ENCODE results near the gene ZDBF2. TPM values are rescaled to one million over a fixed set of nuclear protein-coding genes. Genes with fewer than 3 reads are reported as not detected.
"Not testable (repeated sequence)": the region's sequence is repeated elsewhere in the genome, so short reads cannot be mapped to it uniquely, and the experiment has no call there.

The ZDBF2 gene
- polyA plus RNA-seq, 4 donors: 0.22 to 3.4 (median 0.63) TPM

DNA sequence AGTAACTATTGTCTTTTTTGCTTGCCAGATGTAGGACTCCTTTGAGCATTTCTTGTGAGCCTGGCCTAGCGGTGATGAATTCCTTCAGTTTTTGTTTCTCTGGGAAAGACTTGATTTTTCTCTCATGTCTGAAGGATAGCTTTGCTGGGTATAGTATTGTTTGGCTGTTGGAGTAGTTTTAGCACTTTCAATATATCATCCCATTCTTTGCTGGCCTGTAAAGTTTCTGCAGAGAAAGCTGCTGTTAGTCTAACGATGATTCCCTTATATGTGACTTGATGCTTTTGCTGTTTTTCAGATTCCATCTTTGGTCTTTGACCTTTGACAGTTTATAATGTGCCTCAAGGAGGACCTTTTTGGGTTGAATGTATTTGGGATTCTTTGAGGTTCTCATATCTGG is 12.7 kb downstream of the ZDBF2 start:
- peaks cover 0 to 2% (median 2%) of the 10 kb centered on the region in 3 donors for H3K36me3 ChIP-seq (ENCODE audit: control insufficient read depth in 3 of 3, insufficient read depth in 2 of 3, low read depth in 1 of 3, low read length in 3 of 3)
- no peak for FAIRE-seq
- no peak overlapping the region for H3K27ac ChIP-seq (ENCODE audit: low read depth in 1 of 3, low read length in 2 of 3)
- H3K4me1 ChIP-seq (ENCODE audit: control insufficient read depth in 3 of 3, insufficient read depth in 2 of 3, low read depth in 1 of 3, low read length in 2 of 3): no peaks in the 10 kb centered on the region
- no peak overlapping the region for H3K4me3 ChIP-seq (ENCODE audit: low read depth in 1 of 3, low read length in 3 of 3)
- WGBS, 3 donors: 94 to 98% (median 95%) methylated on average over 2 of the region's 2 CpGs
- H3K27me3 ChIP-seq (ENCODE audit: control insufficient read depth in 3 of 3, insufficient read depth in 3 of 3, low read length in 3 of 3): no peaks in the 10 kb centered on the region
- no peak for DNase-seq
- peaks cover 0 to 21% of the 10 kb centered on the region in 2 donors for H3K9me3 ChIP-seq (ENCODE audit: control insufficient read depth in 2 of 2, insufficient read depth in 1 of 2, low read depth in 1 of 2, low read length in 1 of 2)

DNA sequence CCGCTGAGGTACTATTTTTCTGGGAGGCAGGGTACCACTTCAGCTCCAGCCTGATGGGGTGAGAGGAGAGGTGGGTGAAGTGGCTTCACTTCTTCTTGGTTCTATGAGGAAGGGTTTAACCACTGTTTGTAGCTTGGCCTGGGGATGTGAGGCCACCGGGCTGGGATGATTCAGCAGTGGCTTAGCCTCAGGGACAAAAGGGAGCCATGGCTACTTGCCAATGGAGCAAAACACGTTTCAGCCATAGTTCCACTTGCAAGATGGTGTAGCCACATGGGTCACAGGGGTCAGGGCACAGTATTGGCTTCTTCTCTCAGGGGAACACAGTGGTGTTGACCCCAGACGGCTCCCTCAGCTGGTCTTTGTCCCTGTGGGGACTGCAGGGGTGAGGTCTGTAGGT is 14.9 kb downstream of the ZDBF2 start:
- DNase-seq: no peak
- no peak for FAIRE-seq
- Histone ChIP-seq H3K27ac (ENCODE audit: low read depth in 1 of 3, low read length in 2 of 3) (no peak overlapping the region), H3K9me3 (ENCODE audit: control insufficient read depth in 2 of 2, insufficient read depth in 1 of 2, low read depth in 1 of 2, low read length in 1 of 2) (peaks cover 0 to 21% of the 10 kb centered on the region in 2 donors), H3K36me3 (ENCODE audit: control insufficient read depth in 3 of 3, insufficient read depth in 2 of 3, low read depth in 1 of 3, low read length in 3 of 3) (peaks cover 0 to 2% (median 0%) of the 10 kb centered on the region in 3 donors), H3K27me3 (ENCODE audit: control insufficient read depth in 3 of 3, insufficient read depth in 3 of 3, low read length in 3 of 3) (no peaks in the 10 kb centered on the region), H3K4me1 (ENCODE audit: control insufficient read depth in 3 of 3, insufficient read depth in 2 of 3, low read depth in 1 of 3, low read length in 2 of 3) (no peaks in the 10 kb centered on the region), H3K4me3 (ENCODE audit: low read depth in 1 of 3, low read length in 3 of 3) (no peak overlapping the region)
- WGBS, 3 donors: 82 to 83% (median 82%) methylated on average over 4 of the region's 4 CpGs

DNA sequence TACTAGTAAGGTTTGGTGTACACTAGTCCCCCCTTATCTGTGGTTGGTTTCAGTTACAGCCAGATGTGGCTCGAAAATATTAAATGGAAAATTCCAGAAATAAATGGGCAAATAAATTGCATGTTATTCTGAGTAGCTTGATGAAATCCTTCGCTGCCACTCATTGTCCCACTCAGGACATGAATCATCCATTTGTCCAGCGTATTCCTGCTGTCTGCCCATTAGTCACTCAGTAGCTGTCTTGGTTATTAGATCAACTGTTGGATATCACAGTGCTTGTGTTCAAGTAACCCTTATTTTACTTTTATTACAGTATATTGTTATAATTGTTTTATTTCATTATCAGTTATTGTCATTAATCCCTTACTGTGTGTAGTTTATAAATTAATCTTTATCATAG is 21.7 kb downstream of the ZDBF2 start:
- Histone ChIP-seq H3K9me3 (ENCODE audit: control insufficient read depth in 2 of 2, insufficient read depth in 1 of 2, low read depth in 1 of 2, low read length in 1 of 2) (no peaks in the 10 kb centered on the region), H3K36me3 (ENCODE audit: control insufficient read depth in 3 of 3, insufficient read depth in 2 of 3, low read depth in 1 of 3, low read length in 3 of 3) (no peaks in the 10 kb centered on the region), H3K4me1 (ENCODE audit: control insufficient read depth in 3 of 3, insufficient read depth in 2 of 3, low read depth in 1 of 3, low read length in 2 of 3) (no peaks in the 10 kb centered on the region), H3K27me3 (ENCODE audit: control insufficient read depth in 3 of 3, insufficient read depth in 3 of 3, low read length in 3 of 3) (no peaks in the 10 kb centered on the region), H3K4me3 (ENCODE audit: low read depth in 1 of 3, low read length in 3 of 3) (no peak overlapping the region), H3K27ac (ENCODE audit: low read depth in 1 of 3, low read length in 2 of 3) (no peak overlapping the region)
- WGBS, 3 donors: 84 to 89% (median 87%) methylated on average over 3 of the region's 3 CpGs
- DNase-seq (no peak), FAIRE-seq (no peak)

DNA sequence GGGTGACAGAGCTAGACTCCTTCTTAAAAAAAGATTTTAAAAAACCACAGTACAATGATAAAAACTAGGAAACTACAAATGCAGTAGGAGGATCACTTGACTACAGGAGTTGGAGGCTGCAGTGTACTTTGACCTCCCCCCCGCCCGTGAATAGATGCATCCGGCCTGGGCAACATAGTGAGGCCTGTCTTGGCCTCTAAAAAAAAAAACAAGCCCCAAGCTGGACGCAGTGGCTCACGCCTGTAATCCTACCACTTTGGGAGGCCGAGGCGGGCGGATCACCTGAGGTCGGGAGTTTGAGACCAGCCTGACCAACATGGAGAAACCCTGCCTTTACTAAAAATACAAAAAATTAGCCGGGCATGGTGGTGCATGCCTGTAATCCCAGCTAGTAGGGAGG is 25.1 kb downstream of the ZDBF2 start:
- not testable (repeated sequence) for FAIRE-seq; H3K4me3 ChIP-seq (ENCODE audit: low read depth in 1 of 3, low read length in 3 of 3); DNase-seq; H3K36me3 ChIP-seq (ENCODE audit: control insufficient read depth in 3 of 3, insufficient read depth in 2 of 3, low read depth in 1 of 3, low read length in 3 of 3); H3K4me1 ChIP-seq (ENCODE audit: control insufficient read depth in 3 of 3, insufficient read depth in 2 of 3, low read depth in 1 of 3, low read length in 2 of 3); H3K27ac ChIP-seq (ENCODE audit: low read depth in 1 of 3, low read length in 2 of 3); H3K9me3 ChIP-seq (ENCODE audit: control insufficient read depth in 2 of 2, insufficient read depth in 1 of 2, low read depth in 1 of 2, low read length in 1 of 2); H3K27me3 ChIP-seq (ENCODE audit: control insufficient read depth in 3 of 3, insufficient read depth in 3 of 3, low read length in 3 of 3)
- 85 to 90% (median 88%) methylated on average over 10 of the region's 10 CpGs for WGBS, 3 donors

DNA sequence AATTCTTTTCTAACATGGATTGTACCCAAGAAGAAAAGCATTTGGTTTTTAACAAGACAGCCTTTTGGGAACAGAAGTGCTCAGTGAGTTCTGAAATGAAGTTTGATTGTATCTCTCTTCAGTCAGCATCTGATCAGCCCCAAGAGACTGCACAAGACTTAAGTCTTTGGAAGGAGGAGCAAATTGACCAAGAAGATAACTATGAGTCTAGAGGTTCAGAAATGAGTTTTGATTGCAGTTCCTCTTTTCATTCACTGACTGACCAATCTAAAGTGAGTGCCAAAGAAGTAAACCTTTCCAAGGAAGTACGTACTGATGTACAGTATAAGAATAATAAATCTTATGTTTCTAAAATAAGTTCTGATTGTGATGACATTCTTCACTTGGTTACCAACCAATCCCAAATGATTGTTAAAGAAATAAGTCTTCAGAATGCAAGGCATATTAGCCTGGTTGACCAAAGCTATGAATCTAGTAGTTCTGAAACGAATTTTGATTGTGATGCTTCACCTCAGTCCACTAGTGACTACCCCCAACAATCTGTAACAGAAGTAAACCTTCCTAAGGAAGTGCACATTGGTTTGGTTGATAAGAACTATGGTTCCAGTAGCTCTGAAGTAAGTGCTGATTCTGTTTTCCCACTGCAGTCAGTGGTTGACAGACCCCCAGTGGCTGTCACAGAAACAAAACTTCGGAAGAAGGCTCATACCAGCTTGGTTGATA is 31.2 kb downstream of the ZDBF2 start:
- no peak for FAIRE-seq
- WGBS, 3 donors: 63 to 76% (median 72%) methylated on average over 3 of the region's 3 CpGs
- Histone ChIP-seq H3K4me3 (ENCODE audit: low read depth in 1 of 3, low read length in 3 of 3) (no peak overlapping the region), H3K27ac (ENCODE audit: low read depth in 1 of 3, low read length in 2 of 3) (no peak overlapping the region), H3K27me3 (ENCODE audit: control insufficient read depth in 3 of 3, insufficient read depth in 3 of 3, low read length in 3 of 3) (no peaks in the 10 kb centered on the region), H3K36me3 (ENCODE audit: control insufficient read depth in 3 of 3, insufficient read depth in 2 of 3, low read depth in 1 of 3, low read length in 3 of 3) (no peaks in the 10 kb centered on the region), H3K4me1 (ENCODE audit: control insufficient read depth in 3 of 3, insufficient read depth in 2 of 3, low read depth in 1 of 3, low read length in 2 of 3) (no peaks in the 10 kb centered on the region), H3K9me3 (ENCODE audit: control insufficient read depth in 2 of 2, insufficient read depth in 1 of 2, low read depth in 1 of 2, low read length in 1 of 2) (no peaks in the 10 kb centered on the region)
- DNase-seq: no peak

DNA sequence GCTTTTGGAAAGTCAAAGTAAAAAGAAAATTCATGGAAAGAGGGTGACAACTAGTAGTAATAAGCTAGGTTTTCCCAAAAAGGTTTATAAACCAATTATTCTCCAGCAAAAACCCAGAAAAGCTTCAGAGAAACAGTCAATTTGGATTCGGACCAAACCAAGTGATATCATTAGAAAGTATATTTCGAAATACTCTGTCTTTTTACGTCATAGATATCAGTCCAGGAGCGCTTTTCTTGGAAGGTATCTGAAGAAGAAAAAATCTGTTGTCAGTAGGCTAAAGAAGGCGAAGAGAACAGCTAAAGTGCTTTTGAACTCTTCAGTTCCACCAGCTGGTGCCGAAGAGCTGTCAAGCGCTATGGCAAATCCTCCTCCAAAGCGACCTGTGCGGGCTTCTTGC is 36.6 kb downstream of the ZDBF2 start:
- H3K27me3 ChIP-seq (ENCODE audit: control insufficient read depth in 3 of 3, insufficient read depth in 3 of 3, low read length in 3 of 3): no peaks in the 10 kb centered on the region
- DNase-seq (no peak), FAIRE-seq (no peak)
- no peaks in the 10 kb centered on the region for H3K4me1 ChIP-seq (ENCODE audit: control insufficient read depth in 3 of 3, insufficient read depth in 2 of 3, low read depth in 1 of 3, low read length in 2 of 3)
- no peaks in the 10 kb centered on the region for H3K9me3 ChIP-seq (ENCODE audit: control insufficient read depth in 2 of 2, insufficient read depth in 1 of 2, low read depth in 1 of 2, low read length in 1 of 2)
- no peak overlapping the region for H3K27ac ChIP-seq (ENCODE audit: low read depth in 1 of 3, low read length in 2 of 3)
- WGBS, 3 donors: 87 to 91% (median 90%) methylated on average over 9 of the region's 9 CpGs
- no peak overlapping the region for H3K4me3 ChIP-seq (ENCODE audit: low read depth in 1 of 3, low read length in 3 of 3)
- H3K36me3 ChIP-seq (ENCODE audit: control insufficient read depth in 3 of 3, insufficient read depth in 2 of 3, low read depth in 1 of 3, low read length in 3 of 3): no peaks in the 10 kb centered on the region

DNA sequence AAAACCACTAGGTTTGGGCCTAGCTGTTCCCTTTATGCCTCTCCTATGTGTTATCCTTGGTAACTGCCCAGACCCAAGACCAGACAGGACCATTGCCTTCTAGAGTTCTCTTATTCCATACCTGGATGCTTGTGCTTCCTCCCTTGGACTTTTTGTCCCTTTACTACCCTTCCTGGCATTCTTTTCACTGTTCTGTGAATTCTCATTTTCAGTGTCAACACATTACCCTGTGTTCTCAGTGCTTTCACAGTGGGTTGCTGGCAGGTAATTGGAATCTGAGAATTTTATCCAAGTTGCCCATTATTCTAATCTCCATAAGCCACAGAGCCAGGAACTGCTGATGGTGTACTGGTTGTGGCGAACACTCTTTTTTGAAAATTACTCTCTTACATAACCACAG is 41.7 kb downstream of the ZDBF2 start:
- FAIRE-seq: no peak
- peaks cover 0 to 6% of the 10 kb centered on the region in 2 donors for H3K9me3 ChIP-seq (ENCODE audit: control insufficient read depth in 2 of 2, insufficient read depth in 1 of 2, low read depth in 1 of 2, low read length in 1 of 2)
- no peaks in the 10 kb centered on the region for H3K27me3 ChIP-seq (ENCODE audit: control insufficient read depth in 3 of 3, insufficient read depth in 3 of 3, low read length in 3 of 3)
- 80 to 93% (median 87%) methylated on average over 1 of the region's 1 CpG for WGBS, 3 donors
- H3K36me3 ChIP-seq (ENCODE audit: control insufficient read depth in 3 of 3, insufficient read depth in 2 of 3, low read depth in 1 of 3, low read length in 3 of 3): no peaks in the 10 kb centered on the region
- no peaks in the 10 kb centered on the region for H3K4me1 ChIP-seq (ENCODE audit: control insufficient read depth in 3 of 3, insufficient read depth in 2 of 3, low read depth in 1 of 3, low read length in 2 of 3)
- no peak overlapping the region for H3K27ac ChIP-seq (ENCODE audit: low read depth in 1 of 3, low read length in 2 of 3)
- DNase-seq: no peak
- no peak overlapping the region for H3K4me3 ChIP-seq (ENCODE audit: low read depth in 1 of 3, low read length in 3 of 3)

DNA sequence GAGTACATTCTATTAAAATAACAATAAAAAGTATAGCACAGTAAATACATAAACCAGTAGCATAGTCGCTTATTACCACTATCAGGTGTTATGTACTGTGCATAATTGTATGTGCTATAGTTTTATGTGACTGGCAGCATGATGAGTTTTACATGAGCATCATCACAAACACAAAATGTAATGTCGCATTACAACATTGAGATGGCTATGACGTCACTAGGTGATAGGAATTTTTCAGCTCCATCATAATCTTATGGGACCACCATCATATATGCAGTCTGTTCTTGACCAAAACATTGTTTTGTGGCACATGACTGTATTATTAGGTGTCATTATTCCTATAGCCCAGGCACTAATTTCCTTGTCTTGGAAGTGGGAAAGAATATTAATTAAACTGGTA is 48.6 kb downstream of the ZDBF2 start:
- FAIRE-seq: no peak
- no peak for DNase-seq
- Histone ChIP-seq H3K27ac (ENCODE audit: low read depth in 1 of 3, low read length in 2 of 3) (no peak overlapping the region), H3K36me3 (ENCODE audit: control insufficient read depth in 3 of 3, insufficient read depth in 2 of 3, low read depth in 1 of 3, low read length in 3 of 3) (no peaks in the 10 kb centered on the region), H3K4me3 (ENCODE audit: low read depth in 1 of 3, low read length in 3 of 3) (no peak overlapping the region), H3K27me3 (ENCODE audit: control insufficient read depth in 3 of 3, insufficient read depth in 3 of 3, low read length in 3 of 3) (no peaks in the 10 kb centered on the region), H3K9me3 (ENCODE audit: control insufficient read depth in 2 of 2, insufficient read depth in 1 of 2, low read depth in 1 of 2, low read length in 1 of 2) (peaks cover 0 to 6% of the 10 kb centered on the region in 2 donors), H3K4me1 (ENCODE audit: control insufficient read depth in 3 of 3, insufficient read depth in 2 of 3, low read depth in 1 of 3, low read length in 2 of 3) (no peaks in the 10 kb centered on the region)
- WGBS, 3 donors: 83 to 91% (median 83%) methylated on average over 3 of the region's 3 CpGs

DNA sequence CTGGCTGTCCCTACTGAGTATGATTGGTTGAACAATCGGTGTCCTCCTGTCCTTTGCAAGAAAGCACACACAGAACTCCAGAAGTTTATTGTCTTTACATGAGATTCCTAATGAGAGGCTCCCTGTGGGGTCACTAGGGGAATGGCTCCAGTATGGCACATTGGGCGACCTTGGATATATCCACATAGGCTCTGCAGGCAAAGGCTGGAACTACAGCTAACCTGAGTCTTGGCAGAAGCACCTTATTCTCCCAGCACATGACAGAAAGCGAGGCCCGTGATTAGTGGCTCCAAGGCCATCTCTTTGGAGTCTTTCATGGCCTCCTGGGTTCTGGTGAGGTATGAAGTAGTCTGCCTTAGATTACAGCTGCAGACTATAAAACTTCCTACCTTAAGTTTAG is 49.0 kb downstream of the ZDBF2 start:
- DNase-seq (no peak), FAIRE-seq (no peak)
- Histone ChIP-seq H3K4me1 (ENCODE audit: control insufficient read depth in 3 of 3, insufficient read depth in 2 of 3, low read depth in 1 of 3, low read length in 2 of 3) (no peaks in the 10 kb centered on the region), H3K27me3 (ENCODE audit: control insufficient read depth in 3 of 3, insufficient read depth in 3 of 3, low read length in 3 of 3) (no peaks in the 10 kb centered on the region), H3K9me3 (ENCODE audit: control insufficient read depth in 2 of 2, insufficient read depth in 1 of 2, low read depth in 1 of 2, low read length in 1 of 2) (peaks cover 0 to 6% of the 10 kb centered on the region in 2 donors), H3K4me3 (ENCODE audit: low read depth in 1 of 3, low read length in 3 of 3) (no peak overlapping the region), H3K36me3 (ENCODE audit: control insufficient read depth in 3 of 3, insufficient read depth in 2 of 3, low read depth in 1 of 3, low read length in 3 of 3) (no peaks in the 10 kb centered on the region), H3K27ac (ENCODE audit: low read depth in 1 of 3, low read length in 2 of 3) (no peak overlapping the region)
- WGBS, 3 donors: 75 to 86% (median 81%) methylated on average over 4 of the region's 4 CpGs

Data from small intestine (tissue), 7 donors.